Placental epithelial cell (primary cell): ENCODE data around the gene LINS1. TPM values are rescaled to one million over a fixed set of nuclear protein-coding genes. Genes with fewer than 3 reads are reported as not detected.

Source experiments
- small RNA-seq: library from RNA; depleted of rRNA; stranded (forward); fragments of <200 nt; gene quantifications from one replicate; pipeline ENCODE3, GENCODE V24; 2012
- total RNA-seq: library from RNA; depleted of rRNA; stranded (reverse); fragments of >200 nt; gene quantifications from 2 replicates; pipeline ENCODE4 v1.2.3, GENCODE V29; 2012

Gene LINS1
- total RNA-seq, result 14.9 and 20.8 TPM in 2 replicates

GRCh38 chr15:100602064-100602822 is at the start of gene LINS1, which contains the start of gene ASB7:
TSS of gene LINS1 (minus strand) at chr15:100602184. CDS start at chr15:100580842, 21,342 bp downstream.
TSS of gene ASB7 (plus strand) at chr15:100602589. CDS start at chr15:100612217, 9,628 bp downstream.

GRCh38 chr15:100528833-100529428 is 73.1 kb downstream of the LINS1 start, which contains the start of gene CERS3:
TSS of gene CERS3 (minus strand) at chr15:100528950. CDS start at chr15:100501849, 27,101 bp downstream.

Small RNAs within 50 kb of the gene (small RNA-seq; reads per million reads assigned to genes)
- not detected for gene RF00019
- not detected for gene RNU6-181P
- gene RNU6-322P, result not detected

Other genes with a start within 250 kb of the LINS1 start
- under 0.01 TPM in 1 of 2 replicates, not detected in the other for gene CERS3, start 73.2 kb downstream of the LINS1 start, total RNA-seq
- 16.3 and 17.3 TPM in 2 replicates for gene ASB7, start 405 bp upstream of the LINS1 start, total RNA-seq